GM12801 (cell line): ENCODE results near the gene RNF44.

Experiments
- CTCF ChIP-seq: IDR thresholded peaks from one replicate; pipeline ENCODE4 v1.5.1; 2011; ENCODE audit warnings: control low read depth; ENCODE audit not compliant: insufficient read length; ENCODE audit errors: extremely low read depth

RNF44 gene

GRCh38 chr5:176491101-176491502 is 46.1 kb downstream of the RNF44 start:
- no peak for TF ChIP-seq CTCF

GRCh38 chr5:176490301-176490700 is 46.9 kb downstream of the RNF44 start:
- no peak for TF ChIP-seq CTCF

- TF ChIP-seq CTCF, result no peak
These were observed 48.1 kb downstream of the RNF44 start for GRCh38 chr5:176489077-176489476.

GRCh38 chr5:176486189-176486757 is 50.9 kb downstream of the RNF44 start:
- no peak for TF ChIP-seq CTCF

GRCh38 chr5:176485176-176485575 is 52.0 kb downstream of the RNF44 start:
- TF ChIP-seq CTCF, result no peak

GRCh38 chr5:176481711-176482110 is 55.5 kb downstream of the RNF44 start:
- no peak for TF ChIP-seq CTCF
